Spleen (tissue), 13 donors: Measurements from ENCODE around the gene PCDHGC4. TPM values are rescaled to one million over a fixed set of nuclear protein-coding genes. Genes with fewer than 3 reads are reported as not detected.
A peak's percentile ranks its signal among the peaks of the same experiment; 100 is the strongest.

ENCODE experiments used
- DNase-seq: peaks from one replicate; pipeline ENCODE4 v3.0.0-alpha.2; 2020
- H3K27ac ChIP-seq, 8 donors: fragments of 200-600 bp; sonication (generic) in 7 of 8; 1 replicate in 4 of 8; 2 replicates in 4 of 8; pipeline versions ENCODE4 v1.5.0 to v1.8.0; 2016 to 2021; ENCODE audit warnings: inconsistent platforms in 4 of 8, mild to moderate bottlenecking in 4 of 8, moderate library complexity in 1 of 8
- H3K27me3 ChIP-seq, 7 donors: fragments of 200-600 bp; sonication (generic) in 6 of 7; replicated peaks in 1 of 7; 1 replicate in 4 of 7; 2 replicates in 3 of 7; pipeline versions ENCODE4 v1.5.0 to v1.8.0; 2016 to 2021; ENCODE audit warnings: inconsistent platforms in 3 of 7, mild to moderate bottlenecking in 1 of 7
- H3K36me3 ChIP-seq, 6 donors: fragments of 200-600 bp; sonication (generic) in 5 of 6; 1 replicate in 4 of 6; 2 replicates in 2 of 6; pipeline versions ENCODE4 v1.5.0 to v1.8.0; 2016 to 2021; ENCODE audit warnings: inconsistent platforms in 2 of 6
- H3K4me1 ChIP-seq, 6 donors: fragments of 200-600 bp; sonication (generic) in 5 of 6; 1 replicate in 3 of 6; 2 replicates in 3 of 6; pipeline versions ENCODE4 v1.5.0 to v1.8.0; 2016 to 2021; ENCODE audit warnings: inconsistent platforms in 3 of 6
- H3K4me3 ChIP-seq, 8 donors: fragments of 200-600 bp; sonication (generic) in 7 of 8; 1 replicate in 4 of 8; 2 replicates in 4 of 8; pipeline versions ENCODE4 v1.5.0 to v1.8.0; 2016 to 2021; ENCODE audit warnings: inconsistent platforms in 4 of 8, mild to moderate bottlenecking in 4 of 8, moderate library complexity in 2 of 8
- H3K9me3 ChIP-seq, 8 donors: fragments of 200-600 bp; sonication (generic) in 7 of 8; 1 replicate in 4 of 8; 2 replicates in 4 of 8; pipeline versions ENCODE4 v1.5.0 to v1.8.0; 2016 to 2021; ENCODE audit warnings: inconsistent platforms in 4 of 8
- POLR2A ChIP-seq, 3 donors: fragments of 450-650 bp; IDR thresholded peaks; one replicate each; pipeline ENCODE4 v1.5.1; 2017; ENCODE audit warnings: antibody characterized with exemption in 3 of 3, mild to moderate bottlenecking in 1 of 3
- POLR2AphosphoS5 ChIP-seq, 3 donors: sonication (generic); formaldehyde crosslinking; IDR thresholded peaks; one replicate each; pipeline ENCODE4 v1.5.1; 2017; ENCODE audit warnings: antibody characterized with exemption in 3 of 3
- WGBS, 5 donors: extraction: QIAGEN DNeasy Blood & Tissue Kit in 3 of 5; methylation state at CpG; one replicate each; pipeline versions ENCODE4 v1.1.5 to v1.1.7; 2013 to 2018; 5-methylcytosine and 5-hydroxymethylcytosine counted together
- intact Hi-C: fragments of 100-400 bp; cut with DNase I; formaldehyde crosslinking; loops from one replicate; pipeline ENCODE4 v1.15.0; 2023; ENCODE audit warnings: low total_unique reads
- long read RNA-seq, 2 donors: transcript quantifications; one replicate each; lab custom pipeline, GENCODE V29; 2026
- polyA plus RNA-seq, 3 donors: library from polyadenylated mRNA; stranded (reverse); fragments of 200-250 nt; gene quantifications; one replicate each; pipeline ENCODE4 v1.2.1, GENCODE V29; 2013
- total RNA-seq, 7 donors: library from RNA; depleted of rRNA in 3 of 7; stranded (reverse); fragments of >200 nt in 3 of 7; fragmentation: NEBNext Ultra II Directional in 4 of 7; extraction: Animal tissue kit (Norgen Biotek cat#: 25700) in 4 of 7; gene quantifications; one replicate each; pipeline versions ENCODE4 v1.1.0 to v1.2.1, GENCODE V29; 2016 to 2021
- TF ChIP-seq, protein P1 (sequence below), 11 experiments: fragments of 200-600 bp in 7 of 11; fragments of 450-650 bp in 4 of 11; sonication (generic) in 4 of 11; IDR thresholded peaks in 8 of 11; conservative IDR thresholded peaks in 3 of 11; 1 replicate in 7 of 11; 2 replicates in 4 of 11; pipeline versions ENCODE4 v1.4.0 to v1.8.0; 2016 to 2021; ENCODE audit warnings: antibody characterized with exemption in 11 of 11, inconsistent platforms in 4 of 11, mild to moderate bottlenecking in 1 of 11
- donor health status: healthy with polysubstance abuse.
- donor health status: DM: no; HTN: no; CAD: no; lungs with moderate emphysema.
- donor health status: DM: no; HTN: no; CAD: no.
- donor health status: Bipolar disorder and iron deficiency.
- donor health status: healthy.
- donor health status: DM: no; HTN: no; CAD: no.
- donor health status: DM: yes; HTN: yes; CAD: no.

PCDHGC4 gene
- 1 to 10 TPM; 1.3 to 3.9 (median 2.6) TPM for total RNA-seq
- polyA plus RNA-seq, result under 1 TPM in 2 of 3 donors, not detected in 1; 0.03 TPM
- long read RNA-seq, donor 1, result 0 reads
- long read RNA-seq, donor 2, result 0 reads

DNA sequence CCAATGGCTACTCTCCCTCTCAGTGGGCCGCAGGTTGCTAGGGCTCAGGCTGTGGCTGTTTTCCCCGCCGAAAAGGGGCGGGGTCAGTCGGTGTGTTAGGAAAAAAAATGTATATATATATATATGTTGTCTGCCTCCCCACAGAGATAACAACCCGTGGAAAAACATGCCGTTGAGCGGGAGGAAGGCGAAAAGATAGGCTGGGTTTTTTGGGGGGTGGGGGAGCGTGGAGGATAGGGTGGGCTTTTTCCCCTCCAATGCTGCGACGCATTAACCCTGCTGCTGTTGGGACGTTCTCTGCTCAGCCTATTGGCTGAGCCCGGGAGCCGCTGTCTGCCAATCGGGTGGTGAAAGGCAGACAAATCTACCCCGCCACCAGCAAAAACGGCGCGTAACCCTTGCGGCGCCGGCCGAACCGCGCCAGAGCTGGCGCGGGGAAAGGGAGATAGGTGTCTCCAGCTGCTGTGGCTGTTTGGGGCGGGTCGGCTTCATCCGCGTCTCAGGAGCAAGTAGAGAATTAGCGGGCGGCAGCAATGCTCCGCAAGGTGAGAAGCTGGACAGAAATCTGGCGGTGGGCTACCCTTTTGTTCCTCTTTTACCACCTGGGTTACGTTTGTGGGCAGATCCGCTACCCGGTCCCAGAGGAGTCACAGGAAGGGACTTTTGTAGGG lies at the start of gene PCDHGC4:
Gene PCDHGC4, plus strand, starts transcription at position 390 of the 671 bp plus-strand sequence. Its CDS starts 144 bp downstream, at position 534.
- TF ChIP-seq, protein P1, sequence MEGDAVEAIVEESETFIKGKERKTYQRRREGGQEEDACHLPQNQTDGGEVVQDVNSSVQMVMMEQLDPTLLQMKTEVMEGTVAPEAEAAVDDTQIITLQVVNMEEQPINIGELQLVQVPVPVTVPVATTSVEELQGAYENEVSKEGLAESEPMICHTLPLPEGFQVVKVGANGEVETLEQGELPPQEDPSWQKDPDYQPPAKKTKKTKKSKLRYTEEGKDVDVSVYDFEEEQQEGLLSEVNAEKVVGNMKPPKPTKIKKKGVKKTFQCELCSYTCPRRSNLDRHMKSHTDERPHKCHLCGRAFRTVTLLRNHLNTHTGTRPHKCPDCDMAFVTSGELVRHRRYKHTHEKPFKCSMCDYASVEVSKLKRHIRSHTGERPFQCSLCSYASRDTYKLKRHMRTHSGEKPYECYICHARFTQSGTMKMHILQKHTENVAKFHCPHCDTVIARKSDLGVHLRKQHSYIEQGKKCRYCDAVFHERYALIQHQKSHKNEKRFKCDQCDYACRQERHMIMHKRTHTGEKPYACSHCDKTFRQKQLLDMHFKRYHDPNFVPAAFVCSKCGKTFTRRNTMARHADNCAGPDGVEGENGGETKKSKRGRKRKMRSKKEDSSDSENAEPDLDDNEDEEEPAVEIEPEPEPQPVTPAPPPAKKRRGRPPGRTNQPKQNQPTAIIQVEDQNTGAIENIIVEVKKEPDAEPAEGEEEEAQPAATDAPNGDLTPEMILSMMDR (IDR thresholded peaks at IDR 0.05 in 8 of 11, conservative IDR thresholded peaks at IDR 0.05 in 3 of 11), result no peak
- no peak for TF ChIP-seq POLR2A (IDR thresholded peaks at IDR 0.05)
- no peak for TF ChIP-seq POLR2AphosphoS5 (IDR thresholded peaks at IDR 0.05)
- no peak for DNase-seq
- H3K4me1 ChIP-seq, result peaks cover 0 to 33% (median 15%) of the 10 kb centered on the region in 6 donors
- WGBS, 5 donors, result 7 to 12% (median 10%) methylated on average over 16 to 39 of the region's 39 CpGs
- intact Hi-C loops, result no loop called here
- peaks cover 0 to 72% (median 21%) of the 10 kb centered on the region in 7 donors for H3K27me3 ChIP-seq
- no peak within 1 kb of the TSS for H3K27ac ChIP-seq
- no peaks in the 10 kb centered on the region for H3K9me3 ChIP-seq
- peaks cover 0 to 4% (median 0%) of the 10 kb centered on the region in 6 donors for H3K36me3 ChIP-seq
- H3K4me3 ChIP-seq, result peak within 1 kb of the TSS in 6 of 8 donors; percentile 7 to 58 (median 24)

DNA sequence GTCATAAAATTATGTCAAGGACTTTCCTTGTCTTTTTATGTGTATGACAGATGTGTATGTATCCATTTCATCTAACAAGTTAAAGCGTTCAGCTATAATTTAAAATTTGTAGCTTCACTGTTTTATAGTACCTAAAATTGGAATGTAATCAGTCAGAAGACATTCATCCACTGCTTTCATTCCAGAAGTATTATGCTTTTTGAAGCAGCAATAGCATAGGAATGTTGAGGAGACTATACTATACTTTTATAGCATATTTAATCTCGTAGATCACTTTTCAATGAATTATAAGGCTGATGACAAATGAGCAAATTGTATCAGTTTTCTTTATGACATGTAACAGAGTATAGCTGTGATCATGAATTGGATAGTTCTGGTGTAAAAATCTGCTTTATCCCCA lies 47.6 kb upstream of the PCDHGC4 start:
- Histone ChIP-seq H3K27ac (no peak overlapping the region), H3K9me3 (peaks cover 0 to 98% (median 88%) of the 10 kb centered on the region in 8 donors), H3K4me1 (no peaks in the 10 kb centered on the region), H3K4me3 (no peak overlapping the region), H3K27me3 (peaks cover 0 to 21% (median under 1%) of the 10 kb centered on the region in 7 donors), H3K36me3 (no peaks in the 10 kb centered on the region)
- intact Hi-C loops, result no loop called here
- no peak for DNase-seq
- 81 to 95% (median 87%) methylated on average over 2 of the region's 2 CpGs for WGBS, 5 donors
- no peak for TF ChIP-seq POLR2A (IDR thresholded peaks at IDR 0.05)
- no peak for TF ChIP-seq POLR2AphosphoS5 (IDR thresholded peaks at IDR 0.05)
- TF ChIP-seq, protein P1 (IDR thresholded peaks at IDR 0.05 in 8 of 11, conservative IDR thresholded peaks at IDR 0.05 in 3 of 11), result no peak

DNA sequence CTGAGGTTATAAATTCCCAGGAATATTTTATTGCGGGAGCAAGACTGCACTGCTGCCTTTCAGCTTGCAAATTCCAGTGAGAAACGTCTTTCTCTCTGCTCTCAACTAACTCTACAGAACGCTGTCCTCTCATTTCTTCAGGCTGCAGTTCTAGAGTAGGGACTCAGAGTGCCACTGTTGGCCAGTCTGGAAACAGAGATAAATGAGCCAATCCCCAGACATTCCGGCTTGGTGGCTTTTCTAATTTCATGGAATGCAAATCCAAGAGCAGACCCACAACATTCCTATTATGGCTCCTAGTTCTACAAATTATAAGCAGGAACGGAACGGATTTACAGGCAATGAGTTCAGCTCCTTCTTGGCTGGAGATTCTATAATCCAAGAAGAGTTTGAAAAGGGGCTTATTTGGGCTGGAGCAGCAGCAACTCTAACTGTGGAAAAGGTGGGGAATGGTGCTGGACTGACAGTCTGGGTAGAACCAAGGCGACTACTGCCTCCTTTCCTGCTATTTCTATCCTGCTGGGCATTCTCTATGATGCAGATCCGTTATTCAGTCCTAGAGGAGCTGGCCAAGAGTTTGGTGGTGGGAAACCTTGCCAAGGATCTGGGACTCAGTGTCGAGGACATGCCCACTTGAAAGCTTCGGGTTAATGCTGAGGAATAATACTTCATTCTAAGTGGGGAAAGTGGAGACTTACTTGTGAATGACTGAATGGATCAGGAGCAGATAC lies 45.3 kb upstream of the PCDHGC4 start:
- Histone ChIP-seq H3K9me3 (peaks cover 0 to 92% (median 70%) of the 10 kb centered on the region in 8 donors), H3K4me1 (no peaks in the 10 kb centered on the region), H3K27me3 (no peaks in the 10 kb centered on the region)

More for the DNA sequence above, 45.3 kb upstream of the PCDHGC4 start:
- Histone ChIP-seq H3K27ac (no peak overlapping the region), H3K36me3 (no peaks in the 10 kb centered on the region), H3K4me3 (no peak overlapping the region)
- TF ChIP-seq, protein P1 (IDR thresholded peaks at IDR 0.05 in 8 of 11, conservative IDR thresholded peaks at IDR 0.05 in 3 of 11), result no peak
- no peak for TF ChIP-seq POLR2A (IDR thresholded peaks at IDR 0.05)
- TF ChIP-seq POLR2AphosphoS5 (IDR thresholded peaks at IDR 0.05), result no peak
- intact Hi-C loops, result no loop called here
- no peak for DNase-seq
- 65 to 71% (median 69%) methylated on average over 10 of the region's 10 CpGs for WGBS, 5 donors
